A549 (cell line): ENCODE results near the gene ALCAM. TPM values are rescaled to one million over a fixed set of nuclear protein-coding genes. Genes with fewer than 3 reads are reported as not detected.

Experiments used
- ATAC-seq, 2 experiments: fragments of 200-7000 bp in 1 of 2; fragments of >200 bp in 1 of 2; cut with Nextera tagmentation in 1 of 2; cut with Tn5 transposase in 1 of 2; 3 replicates each; pipeline versions ENCODE4 v1.8.0 to v1.9.1; 2018 to 2020; ENCODE audit warnings: mild to moderate bottlenecking in 1 of 2, moderate library complexity in 1 of 2
- CTCF ChIA-PET: fragments of 300-600 bp; sonication (Branson Sonifier 250); formaldehyde crosslinking; extraction: SDS; loops from one replicate; lab custom pipeline; 2021; ENCODE audit warnings: antibody characterized with exemption, inconsistent platforms; lab: Yijun Ruan, JAX
- POLR2A ChIA-PET: fragments of 350-600 bp; formaldehyde crosslinking; extraction: SDS; loops from one replicate; lab custom pipeline; 2021; ENCODE audit warnings: antibody characterized with exemption, inconsistent platforms; lab: Yijun Ruan, JAX
- DNase-seq, 2 experiments: peaks; one replicate each; pipeline versions ENCODE4 v3.0.0 to v3.0.0-alpha.2; 2011 to 2016; ENCODE audit warnings: low read depth in 1 of 2, low spot score in 1 of 2
- FAIRE-seq: peaks from 2 replicates; lab custom pipeline; 2011; peaks lifted over from hg19 to GRCh38; lab: Jason Lieb, UNC
- H3K27ac ChIP-seq, 2 experiments: fragments of >200 bp; sonication (Bioruptor Twin); formaldehyde crosslinking; 3 replicates each; pipeline ENCODE4 v1.5.1; 2016 to 2017
- H3K4me1 ChIP-seq: fragments of >200 bp; sonication (Bioruptor Twin); formaldehyde crosslinking; 3 replicates; pipeline ENCODE4 v1.6.1; 2016
- H3K4me2 ChIP-seq: fragments of >200 bp; sonication (Bioruptor Twin); formaldehyde crosslinking; 3 replicates; pipeline ENCODE4 v1.6.1; 2016
- H3K4me3 ChIP-seq: fragments of >200 bp; sonication (Bioruptor Twin); formaldehyde crosslinking; 3 replicates; pipeline ENCODE4 v1.5.1; 2016
- H3K9me3 ChIP-seq: fragments of >200 bp; sonication (Bioruptor Twin); formaldehyde crosslinking; 3 replicates; pipeline ENCODE4 v1.6.1; 2016
- CBX2 ChIP-seq: fragments of 200-600 bp; sonication (generic); IDR thresholded peaks from 2 replicates; pipeline ENCODE4 v1.6.1; 2016; ENCODE audit warnings: low read depth, mild to moderate bottlenecking, borderline replicate concordance
- CBX8 ChIP-seq: fragments of 200-600 bp; sonication (generic); IDR thresholded peaks from 2 replicates; pipeline ENCODE4 v1.6.1; 2016
- CEBPB ChIP-seq, 2 experiments: fragments of >200 bp in 1 of 2; sonication (Bioruptor Twin) in 1 of 2; formaldehyde crosslinking in 1 of 2; IDR thresholded peaks; 2 replicates each; pipeline ENCODE4 v1.6.1; 2012 to 2016
- EHF ChIP-seq: fragments of 250-450 bp; sonication (Bioruptor Pico); IDR thresholded peaks from 2 replicates; pipeline ENCODE4 v1.5.0; 2020; ENCODE audit warnings: mild to moderate bottlenecking
- FOSB ChIP-seq: fragments of 250-450 bp; sonication (Bioruptor Pico); IDR thresholded peaks from 2 replicates; pipeline ENCODE4 v1.5.0; 2020; ENCODE audit warnings: mild to moderate bottlenecking, moderate library complexity
- GATA3 ChIP-seq: IDR thresholded peaks from 2 replicates; pipeline ENCODE4 v1.6.1; 2012; ENCODE audit warnings: borderline replicate concordance
- JUNB ChIP-seq: fragments of >200 bp; sonication (Bioruptor Twin); formaldehyde crosslinking; IDR thresholded peaks from 2 replicates; pipeline ENCODE4 v1.6.1; 2016
- MAFK ChIP-seq: fragments of 450-650 bp; IDR thresholded peaks from 2 replicates; pipeline ENCODE4 v1.6.1; 2014; ENCODE audit not compliant: partially characterized antibody
- MAZ ChIP-seq: fragments of 150-350 bp; IDR thresholded peaks from 2 replicates; pipeline ENCODE4 v1.6.1; 2014; ENCODE audit warnings: antibody characterized with exemption, low read depth, low read length, borderline replicate concordance
- NR3C1 ChIP-seq: fragments of >200 bp; sonication (Bioruptor Twin); formaldehyde crosslinking; IDR thresholded peaks from 3 replicates; pipeline ENCODE4 v1.6.1; 2017
- POLR2A ChIP-seq: IDR thresholded peaks from 2 replicates; pipeline ENCODE4 v1.6.1; 2012; ENCODE audit warnings: mild to moderate bottlenecking, low read length
- RAD21 ChIP-seq, 2 experiments: fragments of >200 bp in 1 of 2; sonication (Bioruptor Twin) in 1 of 2; formaldehyde crosslinking in 1 of 2; IDR thresholded peaks in 1 of 2; conservative IDR thresholded peaks in 1 of 2; 2 replicates in 1 of 2; 3 replicates in 1 of 2; pipeline ENCODE4 v1.6.1; 2012 to 2018; ENCODE audit warnings: inconsistent platforms in 1 of 2
- RARB ChIP-seq: fragments of 250-450 bp; sonication (Bioruptor Pico); IDR thresholded peaks from 2 replicates; pipeline ENCODE4 v1.8.0; 2021; ENCODE audit warnings: mild to moderate bottlenecking, moderate library complexity
- RCOR1 ChIP-seq: fragments of 150-350 bp; IDR thresholded peaks from 2 replicates; pipeline ENCODE4 v1.6.1; 2014; ENCODE audit warnings: antibody characterized with exemption, low read length, low read depth
- RFX5 ChIP-seq: fragments of 450-650 bp; IDR thresholded peaks from 2 replicates; pipeline ENCODE4 v1.7.1; 2014; ENCODE audit warnings: antibody characterized with exemption, mild to moderate bottlenecking, moderate library complexity
- SREBF2 ChIP-seq: fragments of 450-650 bp; IDR thresholded peaks from 2 replicates; pipeline ENCODE4 v1.6.1; 2014; ENCODE audit warnings: mild to moderate bottlenecking, moderate library complexity
- TP53 ChIP-seq: fragments of 250-450 bp; sonication (Bioruptor Pico); IDR thresholded peaks from 2 replicates; pipeline ENCODE4 v1.5.0; 2021; ENCODE audit warnings: mild to moderate bottlenecking, moderate library complexity
- ZC3H11A ChIP-seq: fragments of 450-650 bp; IDR thresholded peaks from 2 replicates; pipeline ENCODE4 v1.6.1; 2014; ENCODE audit warnings: antibody characterized with exemption, mild to moderate bottlenecking
- ZSCAN20 ChIP-seq: fragments of 250-450 bp; sonication (Bioruptor Pico); IDR thresholded peaks from 2 replicates; pipeline ENCODE4 v1.8.0; 2022; ENCODE audit warnings: mild to moderate bottlenecking, moderate library complexity
- WGBS: methylation state at CpG from one replicate; pipeline ENCODE4 v1.1.6; 2017; ENCODE audit errors: missing lambda C conversion rate; 5-methylcytosine and 5-hydroxymethylcytosine counted together
- polyA plus RNA-seq, 4 experiments: library from polyadenylated mRNA; depleted of rRNA in 3 of 4; stranded (reverse); fragments of >200 nt; fragmentation: RNase III in 1 of 4; extraction: RNeasy Plus Mini Kit Qiagen cat#74134 plus additional on column Dnase treatment in 1 of 4; gene quantifications; 2 replicates in 3 of 4; 3 replicates in 1 of 4; pipeline ENCODE4 v1.2.3, GENCODE V29; 2011 to 2017
- TF ChIP-seq, protein P1 (sequence below): fragments of 200-600 bp; sonication (generic); IDR thresholded peaks from 2 replicates; pipeline ENCODE4 v1.6.1; 2016; ENCODE audit warnings: antibody characterized with exemption, mild to moderate bottlenecking, moderate library complexity
- TF ChIP-seq, protein P2 (sequence below): fragments of 250-450 bp; sonication (Bioruptor Pico); IDR thresholded peaks from 2 replicates; pipeline ENCODE4 v1.5.0; 2021; ENCODE audit warnings: mild to moderate bottlenecking, moderate library complexity, borderline replicate concordance
- TF ChIP-seq, protein P3 (sequence below): fragments of >200 bp; sonication (Bioruptor Twin); formaldehyde crosslinking; IDR thresholded peaks from 2 replicates; pipeline ENCODE4 v1.6.1; 2016
- TF ChIP-seq, protein P4 (sequence below): fragments of 450-650 bp; IDR thresholded peaks from 2 replicates; pipeline ENCODE4 v1.6.1; 2014; ENCODE audit warnings: antibody characterized with exemption
- TF ChIP-seq, protein P5 (sequence below): fragments of 250-450 bp; sonication (Bioruptor Pico); IDR thresholded peaks from 2 replicates; pipeline ENCODE4 v1.5.0; 2020; ENCODE audit warnings: low read depth, mild to moderate bottlenecking, moderate library complexity

The ALCAM gene
- polyA plus RNA-seq, 2 of the 4 experiments (the other 2 are of a cell fraction) = 57.1 to 145 TPM

DNA sequence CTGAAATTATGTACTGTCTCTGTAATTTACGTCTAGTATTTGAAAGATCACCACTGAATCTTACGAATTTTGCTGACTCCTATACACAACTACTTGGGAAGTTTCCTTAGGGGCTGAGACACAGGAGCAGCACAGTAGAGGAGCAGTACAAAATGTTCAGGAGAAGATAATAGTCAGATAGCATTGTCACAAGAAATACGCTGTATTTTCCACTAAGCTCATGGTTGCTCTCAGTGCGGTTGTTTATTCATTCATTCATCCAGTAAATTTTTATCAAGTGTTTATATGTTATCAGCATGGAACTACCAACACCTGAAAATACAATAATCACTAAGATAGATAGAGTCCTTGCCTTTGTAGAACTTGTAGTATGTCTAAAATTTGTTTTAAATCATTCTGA is 34.5 kb downstream of the ALCAM start:
- ATAC-seq (peak in 1 of 2 experiments; percentile 14; a peak in 2 of 6 replicates), DNase-seq (no peak), FAIRE-seq (no peak)
- peaks cover 57% of the 10 kb centered on the region for H3K4me1 ChIP-seq
- H3K9me3 ChIP-seq = peaks cover 15% of the 10 kb centered on the region
- H3K4me3 ChIP-seq = no peak overlapping the region
- POLR2A ChIA-PET = no interaction called here
- peak overlapping the region; percentile 90 to 94 for H3K27ac ChIP-seq
- TF ChIP-seq SREBF2 = no peak
- TF ChIP-seq, protein P1, sequence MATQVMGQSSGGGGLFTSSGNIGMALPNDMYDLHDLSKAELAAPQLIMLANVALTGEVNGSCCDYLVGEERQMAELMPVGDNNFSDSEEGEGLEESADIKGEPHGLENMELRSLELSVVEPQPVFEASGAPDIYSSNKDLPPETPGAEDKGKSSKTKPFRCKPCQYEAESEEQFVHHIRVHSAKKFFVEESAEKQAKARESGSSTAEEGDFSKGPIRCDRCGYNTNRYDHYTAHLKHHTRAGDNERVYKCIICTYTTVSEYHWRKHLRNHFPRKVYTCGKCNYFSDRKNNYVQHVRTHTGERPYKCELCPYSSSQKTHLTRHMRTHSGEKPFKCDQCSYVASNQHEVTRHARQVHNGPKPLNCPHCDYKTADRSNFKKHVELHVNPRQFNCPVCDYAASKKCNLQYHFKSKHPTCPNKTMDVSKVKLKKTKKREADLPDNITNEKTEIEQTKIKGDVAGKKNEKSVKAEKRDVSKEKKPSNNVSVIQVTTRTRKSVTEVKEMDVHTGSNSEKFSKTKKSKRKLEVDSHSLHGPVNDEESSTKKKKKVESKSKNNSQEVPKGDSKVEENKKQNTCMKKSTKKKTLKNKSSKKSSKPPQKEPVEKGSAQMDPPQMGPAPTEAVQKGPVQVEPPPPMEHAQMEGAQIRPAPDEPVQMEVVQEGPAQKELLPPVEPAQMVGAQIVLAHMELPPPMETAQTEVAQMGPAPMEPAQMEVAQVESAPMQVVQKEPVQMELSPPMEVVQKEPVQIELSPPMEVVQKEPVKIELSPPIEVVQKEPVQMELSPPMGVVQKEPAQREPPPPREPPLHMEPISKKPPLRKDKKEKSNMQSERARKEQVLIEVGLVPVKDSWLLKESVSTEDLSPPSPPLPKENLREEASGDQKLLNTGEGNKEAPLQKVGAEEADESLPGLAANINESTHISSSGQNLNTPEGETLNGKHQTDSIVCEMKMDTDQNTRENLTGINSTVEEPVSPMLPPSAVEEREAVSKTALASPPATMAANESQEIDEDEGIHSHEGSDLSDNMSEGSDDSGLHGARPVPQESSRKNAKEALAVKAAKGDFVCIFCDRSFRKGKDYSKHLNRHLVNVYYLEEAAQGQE = no peak
- TF ChIP-seq ZSCAN20 = no peak
- no peak for TF ChIP-seq CBX8
- no peak for TF ChIP-seq POLR2A
- no peak for TF ChIP-seq RCOR1
- no peak for TF ChIP-seq NR3C1
- no peak for TF ChIP-seq CBX2
- CTCF ChIA-PET = interaction anchor here (0.7 kb wide), 1 partner anchor 26 kb away, joined by 3 read pairs; no protein-coding TSS in a partner anchor
- WGBS = 75% methylated on average over 4 of the region's 4 CpGs
- peak overlapping the region; percentile 85 for H3K4me2 ChIP-seq

DNA sequence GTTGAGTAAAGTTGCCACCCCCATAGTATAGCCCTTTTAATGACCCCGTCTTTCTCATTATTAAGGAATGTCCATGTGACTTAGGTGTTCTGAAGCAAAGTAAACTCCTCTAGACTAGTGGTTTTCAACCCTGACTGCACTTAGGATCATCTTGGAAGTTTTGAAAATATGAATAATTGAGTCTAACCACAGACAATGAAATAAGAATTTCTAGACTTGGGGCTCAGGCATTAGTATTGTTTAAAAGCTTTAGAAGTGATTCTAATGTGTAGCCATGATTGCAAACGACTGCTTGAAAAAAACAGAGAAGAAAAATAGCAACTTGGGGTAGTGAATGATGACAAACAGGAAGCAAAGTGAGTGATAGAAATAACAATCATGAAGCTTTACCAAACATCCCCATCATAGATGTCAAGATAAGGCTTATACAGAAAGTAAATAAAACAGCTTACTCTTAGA is 35.0 kb downstream of the ALCAM start:
- WGBS = 11% methylated on average over 2 of the region's 2 CpGs
- peak in 1 of 2 experiments; percentile 68 for DNase-seq
- Histone ChIP-seq H3K4me1 (peaks cover 57% of the 10 kb centered on the region), H3K4me3 (peak overlapping the region; percentile 26; the same call in 2 of the 3 replicates), H3K9me3 (peaks cover 15% of the 10 kb centered on the region), H3K4me2 (peak overlapping the region; percentile 85), H3K27ac (peak overlapping the region; percentile 90 to 94)
- peak; percentile 77 for FAIRE-seq
- ChIA-PET CTCF (interaction anchor here (0.7 to 2.2 kb wide), 3 partner anchors 13 to 26 kb away, joined by 3 to 5 read pairs (median 3); no protein-coding TSS in a partner anchor), POLR2A (interaction anchor here (0.8 kb wide), 1 partner anchor 15 kb away, joined by 3 read pairs; no protein-coding TSS in a partner anchor)
- TF ChIP-seq FOSB = 0 out of 2 replicates have a peak, but pooled peaks have one; percentile 6
- TF ChIP-seq GATA3 = peak; percentile 50; the same call in 1 of the 2 replicates
- TF ChIP-seq CEBPB (IDR thresholded peaks at IDR 0.05) = 0 out of 4 replicates have a peak, but pooled peaks of 1 of the 2 experiments have one; percentile 16
- no peak for TF ChIP-seq POLR2A
- no peak for TF ChIP-seq RFX5
- peak; percentile 82 for TF ChIP-seq RARB (CRISPR knock-in tag)
- ATAC-seq = peak; percentile 58 to 62; a peak in 5 of 6 replicates

DNA sequence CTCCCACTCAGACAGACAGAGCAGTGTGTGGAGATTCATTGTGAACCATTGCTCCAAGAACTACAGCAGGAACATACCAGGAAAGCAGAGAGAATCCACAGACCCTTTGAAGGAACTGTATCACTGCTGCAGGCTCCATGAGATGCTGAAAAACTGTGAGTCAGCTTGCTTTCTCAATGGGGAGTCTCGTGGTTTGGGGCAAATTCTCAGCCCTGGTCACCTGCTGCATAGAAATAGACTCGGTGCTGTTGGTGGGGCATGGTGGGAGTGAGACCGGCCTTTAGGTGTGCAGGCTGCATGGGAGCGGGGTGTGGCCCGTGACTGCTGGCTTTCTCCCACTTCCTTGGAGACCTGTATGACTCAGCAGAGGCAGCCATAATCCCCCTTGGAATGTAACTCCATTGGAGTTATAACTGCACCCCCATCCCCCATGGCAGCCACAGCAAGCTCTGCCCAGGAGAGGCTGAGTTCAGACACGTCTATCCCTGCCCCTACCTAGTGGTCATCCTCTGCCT is 35.6 kb downstream of the ALCAM start:
- ATAC-seq = peak; percentile 93 to 97
- H3K9me3 ChIP-seq = peaks cover 15% of the 10 kb centered on the region
- no peak for FAIRE-seq
- H3K4me3 ChIP-seq = peak overlapping the region; percentile 26; the same call in 2 of the 3 replicates
- POLR2A ChIA-PET = interaction anchor here (0.8 kb wide), 1 partner anchor 15 kb away, joined by 3 read pairs; no protein-coding TSS in a partner anchor
- peak; percentile 38 to 93 for DNase-seq
- peaks cover 57% of the 10 kb centered on the region for H3K4me1 ChIP-seq
- CTCF ChIA-PET = interaction anchor here (0.8 to 2.2 kb wide), 3 partner anchors 14 to 32 kb away, joined by 3 to 5 read pairs (median 4); no protein-coding TSS in a partner anchor
- H3K27ac ChIP-seq = peak overlapping the region; percentile 90 to 94
- H3K4me2 ChIP-seq = peak overlapping the region; percentile 85
- 3% methylated on average over 6 of the region's 6 CpGs for WGBS
- no peak for TF ChIP-seq EHF
- no peak for TF ChIP-seq ZSCAN20
- TF ChIP-seq TP53 (CRISPR knock-in tag) = no peak
- TF ChIP-seq, protein P2, sequence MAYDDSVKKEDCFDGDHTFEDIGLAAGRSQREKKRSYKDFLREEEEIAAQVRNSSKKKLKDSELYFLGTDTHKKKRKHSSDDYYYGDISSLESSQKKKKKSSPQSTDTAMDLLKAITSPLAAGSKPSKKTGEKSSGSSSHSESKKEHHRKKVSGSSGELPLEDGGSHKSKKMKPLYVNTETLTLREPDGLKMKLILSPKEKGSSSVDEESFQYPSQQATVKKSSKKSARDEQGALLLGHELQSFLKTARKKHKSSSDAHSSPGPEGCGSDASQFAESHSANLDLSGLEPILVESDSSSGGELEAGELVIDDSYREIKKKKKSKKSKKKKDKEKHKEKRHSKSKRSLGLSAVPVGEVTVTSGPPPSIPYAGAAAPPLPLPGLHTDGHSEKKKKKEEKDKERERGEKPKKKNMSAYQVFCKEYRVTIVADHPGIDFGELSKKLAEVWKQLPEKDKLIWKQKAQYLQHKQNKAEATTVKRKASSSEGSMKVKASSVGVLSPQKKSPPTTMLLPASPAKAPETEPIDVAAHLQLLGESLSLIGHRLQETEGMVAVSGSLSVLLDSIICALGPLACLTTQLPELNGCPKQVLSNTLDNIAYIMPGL (CRISPR knock-in tag) = no peak
- TF ChIP-seq RAD21 (conservative IDR thresholded peaks at IDR 0.05 in 1 of 2, IDR thresholded peaks at IDR 0.05 in 1 of 2) = no peak; a peak in 1 of 5 replicates
- TF ChIP-seq, protein P3, sequence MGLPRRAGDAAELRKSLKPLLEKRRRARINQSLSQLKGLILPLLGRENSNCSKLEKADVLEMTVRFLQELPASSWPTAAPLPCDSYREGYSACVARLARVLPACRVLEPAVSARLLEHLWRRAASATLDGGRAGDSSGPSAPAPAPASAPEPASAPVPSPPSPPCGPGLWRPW = no peak
- no peak for TF ChIP-seq RCOR1
- TF ChIP-seq MAZ = no peak
- no peak for TF ChIP-seq ZC3H11A
- peak; percentile 79 for TF ChIP-seq MAFK
- TF ChIP-seq NR3C1 = no peak
- TF ChIP-seq GATA3 = peak; percentile 71; the same call in 1 of the 2 replicates
- 0 out of 2 replicates have a peak, but pooled peaks have one; percentile 9 for TF ChIP-seq FOSB
- TF ChIP-seq, protein P4, sequence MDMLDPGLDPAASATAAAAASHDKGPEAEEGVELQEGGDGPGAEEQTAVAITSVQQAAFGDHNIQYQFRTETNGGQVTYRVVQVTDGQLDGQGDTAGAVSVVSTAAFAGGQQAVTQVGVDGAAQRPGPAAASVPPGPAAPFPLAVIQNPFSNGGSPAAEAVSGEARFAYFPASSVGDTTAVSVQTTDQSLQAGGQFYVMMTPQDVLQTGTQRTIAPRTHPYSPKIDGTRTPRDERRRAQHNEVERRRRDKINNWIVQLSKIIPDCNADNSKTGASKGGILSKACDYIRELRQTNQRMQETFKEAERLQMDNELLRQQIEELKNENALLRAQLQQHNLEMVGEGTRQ = peak; percentile 37
- TF ChIP-seq JUNB = peak; percentile 71
- no peak for TF ChIP-seq CBX8
- TF ChIP-seq, protein P5, sequence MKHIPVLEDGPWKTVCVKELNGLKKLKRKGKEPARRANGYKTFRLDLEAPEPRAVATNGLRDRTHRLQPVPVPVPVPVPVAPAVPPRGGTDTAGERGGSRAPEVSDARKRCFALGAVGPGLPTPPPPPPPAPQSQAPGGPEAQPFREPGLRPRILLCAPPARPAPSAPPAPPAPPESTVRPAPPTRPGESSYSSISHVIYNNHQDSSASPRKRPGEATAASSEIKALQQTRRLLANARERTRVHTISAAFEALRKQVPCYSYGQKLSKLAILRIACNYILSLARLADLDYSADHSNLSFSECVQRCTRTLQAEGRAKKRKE (CRISPR knock-in tag) = 0 out of 2 replicates have a peak, but pooled peaks have one; percentile 28
